Measurements from ENCODE around the gene ALAS1. TPM values are rescaled to one million over a fixed set of nuclear protein-coding genes. Genes with fewer than 3 reads are reported as not detected.

Gene ALAS1
- total and polyA plus RNA-seq, 2 of the 13 experiments (the other 11 are each of a cell fraction or from before 2014, with no cell fraction given) = 36.0 to 43.2 TPM

DNA sequence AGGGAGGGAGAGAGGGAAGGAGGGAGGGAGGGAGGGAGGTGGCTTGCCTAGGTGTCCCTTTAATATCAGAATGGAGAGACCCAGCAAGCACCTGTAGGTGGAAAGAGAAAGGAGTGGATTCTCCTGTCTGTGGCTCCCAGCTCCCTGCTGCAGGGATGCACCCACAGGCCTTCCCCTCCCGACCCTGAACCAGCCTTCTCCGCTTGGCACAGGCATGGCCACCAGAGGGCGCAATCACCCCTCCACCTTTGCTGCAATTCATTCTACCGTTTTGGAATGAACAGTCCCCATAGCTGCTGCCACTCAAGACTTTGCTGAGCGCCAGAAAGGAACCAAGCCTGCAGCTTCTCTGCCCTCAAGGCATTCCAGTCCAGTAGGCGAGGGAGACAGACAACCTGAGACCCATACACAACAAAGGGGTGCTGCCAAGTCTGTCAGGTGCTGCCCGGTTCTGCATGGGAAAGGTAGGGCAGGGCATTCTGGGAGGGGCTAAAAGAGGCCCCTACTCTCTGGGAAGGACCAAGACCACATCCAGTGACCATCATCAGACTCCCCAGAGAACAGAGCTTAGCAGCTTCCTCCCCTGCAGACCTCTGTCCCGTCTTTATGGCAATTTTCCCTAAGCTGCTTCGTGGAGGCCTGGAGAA is 22.5 kb downstream of the ALAS1 start (continued):
- TF ChIP-seq, protein P1, sequence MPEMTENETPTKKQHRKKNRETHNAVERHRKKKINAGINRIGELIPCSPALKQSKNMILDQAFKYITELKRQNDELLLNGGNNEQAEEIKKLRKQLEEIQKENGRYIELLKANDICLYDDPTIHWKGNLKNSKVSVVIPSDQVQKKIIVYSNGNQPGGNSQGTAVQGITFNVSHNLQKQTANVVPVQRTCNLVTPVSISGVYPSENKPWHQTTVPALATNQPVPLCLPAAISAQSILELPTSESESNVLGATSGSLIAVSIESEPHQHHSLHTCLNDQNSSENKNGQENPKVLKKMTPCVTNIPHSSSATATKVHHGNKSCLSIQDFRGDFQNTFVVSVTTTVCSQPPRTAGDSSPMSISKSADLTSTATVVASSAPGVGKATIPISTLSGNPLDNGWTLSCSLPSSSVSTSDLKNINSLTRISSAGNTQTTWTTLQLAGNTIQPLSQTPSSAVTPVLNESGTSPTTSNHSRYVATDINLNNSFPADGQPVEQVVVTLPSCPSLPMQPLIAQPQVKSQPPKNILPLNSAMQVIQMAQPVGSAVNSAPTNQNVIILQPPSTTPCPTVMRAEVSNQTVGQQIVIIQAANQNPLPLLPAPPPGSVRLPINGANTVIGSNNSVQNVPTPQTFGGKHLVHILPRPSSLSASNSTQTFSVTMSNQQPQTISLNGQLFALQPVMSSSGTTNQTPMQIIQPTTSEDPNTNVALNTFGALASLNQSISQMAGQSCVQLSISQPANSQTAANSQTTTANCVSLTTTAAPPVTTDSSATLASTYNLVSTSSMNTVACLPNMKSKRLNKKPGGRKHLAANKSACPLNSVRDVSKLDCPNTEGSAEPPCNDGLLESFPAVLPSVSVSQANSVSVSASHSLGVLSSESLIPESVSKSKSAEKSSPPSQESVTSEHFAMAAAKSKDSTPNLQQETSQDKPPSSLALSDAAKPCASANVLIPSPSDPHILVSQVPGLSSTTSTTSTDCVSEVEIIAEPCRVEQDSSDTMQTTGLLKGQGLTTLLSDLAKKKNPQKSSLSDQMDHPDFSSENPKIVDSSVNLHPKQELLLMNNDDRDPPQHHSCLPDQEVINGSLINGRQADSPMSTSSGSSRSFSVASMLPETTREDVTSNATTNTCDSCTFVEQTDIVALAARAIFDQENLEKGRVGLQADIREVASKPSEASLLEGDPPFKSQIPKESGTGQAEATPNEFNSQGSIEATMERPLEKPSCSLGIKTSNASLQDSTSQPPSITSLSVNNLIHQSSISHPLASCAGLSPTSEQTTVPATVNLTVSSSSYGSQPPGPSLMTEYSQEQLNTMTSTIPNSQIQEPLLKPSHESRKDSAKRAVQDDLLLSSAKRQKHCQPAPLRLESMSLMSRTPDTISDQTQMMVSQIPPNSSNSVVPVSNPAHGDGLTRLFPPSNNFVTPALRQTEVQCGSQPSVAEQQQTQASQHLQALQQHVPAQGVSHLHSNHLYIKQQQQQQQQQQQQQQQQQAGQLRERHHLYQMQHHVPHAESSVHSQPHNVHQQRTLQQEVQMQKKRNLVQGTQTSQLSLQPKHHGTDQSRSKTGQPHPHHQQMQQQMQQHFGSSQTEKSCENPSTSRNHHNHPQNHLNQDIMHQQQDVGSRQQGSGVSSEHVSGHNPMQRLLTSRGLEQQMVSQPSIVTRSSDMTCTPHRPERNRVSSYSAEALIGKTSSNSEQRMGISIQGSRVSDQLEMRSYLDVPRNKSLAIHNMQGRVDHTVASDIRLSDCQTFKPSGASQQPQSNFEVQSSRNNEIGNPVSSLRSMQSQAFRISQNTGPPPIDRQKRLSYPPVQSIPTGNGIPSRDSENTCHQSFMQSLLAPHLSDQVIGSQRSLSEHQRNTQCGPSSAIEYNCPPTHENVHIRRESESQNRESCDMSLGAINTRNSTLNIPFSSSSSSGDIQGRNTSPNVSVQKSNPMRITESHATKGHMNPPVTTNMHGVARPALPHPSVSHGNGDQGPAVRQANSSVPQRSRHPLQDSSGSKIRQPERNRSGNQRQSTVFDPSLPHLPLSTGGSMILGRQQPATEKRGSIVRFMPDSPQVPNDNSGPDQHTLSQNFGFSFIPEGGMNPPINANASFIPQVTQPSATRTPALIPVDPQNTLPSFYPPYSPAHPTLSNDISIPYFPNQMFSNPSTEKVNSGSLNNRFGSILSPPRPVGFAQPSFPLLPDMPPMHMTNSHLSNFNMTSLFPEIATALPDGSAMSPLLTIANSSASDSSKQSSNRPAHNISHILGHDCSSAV (CRISPR knock-in tag; IDR thresholded peaks at IDR 0.05; ENCODE audit: borderline replicate concordance) = no peak
- no peak for TF ChIP-seq ZMYM2 (CRISPR knock-in tag; IDR thresholded peaks at IDR 0.05)
- TF ChIP-seq ZNF790 (CRISPR knock-in tag; IDR thresholded peaks at IDR 0.05; ENCODE audit: borderline replicate concordance) = no peak
- TF ChIP-seq, protein P2, sequence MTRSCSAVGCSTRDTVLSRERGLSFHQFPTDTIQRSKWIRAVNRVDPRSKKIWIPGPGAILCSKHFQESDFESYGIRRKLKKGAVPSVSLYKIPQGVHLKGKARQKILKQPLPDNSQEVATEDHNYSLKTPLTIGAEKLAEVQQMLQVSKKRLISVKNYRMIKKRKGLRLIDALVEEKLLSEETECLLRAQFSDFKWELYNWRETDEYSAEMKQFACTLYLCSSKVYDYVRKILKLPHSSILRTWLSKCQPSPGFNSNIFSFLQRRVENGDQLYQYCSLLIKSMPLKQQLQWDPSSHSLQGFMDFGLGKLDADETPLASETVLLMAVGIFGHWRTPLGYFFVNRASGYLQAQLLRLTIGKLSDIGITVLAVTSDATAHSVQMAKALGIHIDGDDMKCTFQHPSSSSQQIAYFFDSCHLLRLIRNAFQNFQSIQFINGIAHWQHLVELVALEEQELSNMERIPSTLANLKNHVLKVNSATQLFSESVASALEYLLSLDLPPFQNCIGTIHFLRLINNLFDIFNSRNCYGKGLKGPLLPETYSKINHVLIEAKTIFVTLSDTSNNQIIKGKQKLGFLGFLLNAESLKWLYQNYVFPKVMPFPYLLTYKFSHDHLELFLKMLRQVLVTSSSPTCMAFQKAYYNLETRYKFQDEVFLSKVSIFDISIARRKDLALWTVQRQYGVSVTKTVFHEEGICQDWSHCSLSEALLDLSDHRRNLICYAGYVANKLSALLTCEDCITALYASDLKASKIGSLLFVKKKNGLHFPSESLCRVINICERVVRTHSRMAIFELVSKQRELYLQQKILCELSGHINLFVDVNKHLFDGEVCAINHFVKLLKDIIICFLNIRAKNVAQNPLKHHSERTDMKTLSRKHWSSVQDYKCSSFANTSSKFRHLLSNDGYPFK (CRISPR knock-in tag; IDR thresholded peaks at IDR 0.05; ENCODE audit: borderline replicate concordance) = 0 out of 2 replicates have a peak, but pooled peaks have one; percentile 37
- no peak for TF ChIP-seq POLR2AphosphoS2 (IDR thresholded peaks at IDR 0.05; ENCODE audit: low read depth, low read length)
- no peak for TF ChIP-seq FOXC1 (CRISPR knock-in tag; IDR thresholded peaks at IDR 0.05; ENCODE audit: borderline replicate concordance)
- TF ChIP-seq SOX6 (IDR thresholded peaks at IDR 0.05) = no peak
- TF ChIP-seq SOX6 (CRISPR knock-in tag; IDR thresholded peaks at IDR 0.05) = no peak
- TF ChIP-seq ZNF619 (CRISPR knock-in tag; IDR thresholded peaks at IDR 0.05) = 0 out of 2 replicates have a peak, but pooled peaks have one; percentile 48
- TF ChIP-seq ZNF737 (CRISPR knock-in tag; IDR thresholded peaks at IDR 0.05; ENCODE audit: borderline replicate concordance) = no peak
- TF ChIP-seq, protein P3, sequence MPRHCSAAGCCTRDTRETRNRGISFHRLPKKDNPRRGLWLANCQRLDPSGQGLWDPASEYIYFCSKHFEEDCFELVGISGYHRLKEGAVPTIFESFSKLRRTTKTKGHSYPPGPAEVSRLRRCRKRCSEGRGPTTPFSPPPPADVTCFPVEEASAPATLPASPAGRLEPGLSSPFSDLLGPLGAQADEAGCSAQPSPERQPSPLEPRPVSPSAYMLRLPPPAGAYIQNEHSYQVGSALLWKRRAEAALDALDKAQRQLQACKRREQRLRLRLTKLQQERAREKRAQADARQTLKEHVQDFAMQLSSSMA (CRISPR knock-in tag; IDR thresholded peaks at IDR 0.05) = no peak
- no peak for TF ChIP-seq PHF20 (CRISPR knock-in tag; IDR thresholded peaks at IDR 0.05)
- no peak for TF ChIP-seq ZNF10 (CRISPR knock-in tag; IDR thresholded peaks at IDR 0.05; ENCODE audit: borderline replicate concordance, low read depth)
- no peak for TF ChIP-seq ZNF672 (CRISPR knock-in tag; IDR thresholded peaks at IDR 0.05)
- TF ChIP-seq EHMT2 (IDR thresholded peaks at IDR 0.05; ENCODE audit: borderline replicate concordance, low read depth, low read length) = no peak

All from HepG2 (cell line).